OCI-LY1 (cell line): Measurements from ENCODE around the gene MAP9.

Experiments used
- H2AFZ ChIP-seq: fragments of 200-600 bp; sonication (generic), shearing (Covaris generic); 2 replicates; pipeline ENCODE4 v1.6.0; 2014; ENCODE audit warnings: antibody characterized with exemption, mild to moderate bottlenecking, low read length
- H3F3A ChIP-seq: fragments of 200-600 bp; sonication (generic), shearing (Covaris generic); 2 replicates; pipeline ENCODE4 v1.6.0; 2014; ENCODE audit warnings: mild to moderate bottlenecking, antibody characterized with exemption, low read length, moderate library complexity; ENCODE audit not compliant: insufficient read depth
- H3K27ac ChIP-seq: fragments of 200-600 bp; sonication (generic); 2 replicates; pipeline ENCODE4 v1.5.1; 2014; ENCODE audit warnings: low read length, mixed run types, mild to moderate bottlenecking, low read depth; ENCODE audit not compliant: poor library complexity, severe bottlenecking
- H3K27me3 ChIP-seq: fragments of 200-600 bp; sonication (generic); 2 replicates; pipeline ENCODE4 v1.6.0; 2014; ENCODE audit warnings: antibody characterized with exemption, mild to moderate bottlenecking, low read length, moderate library complexity; ENCODE audit not compliant: insufficient read depth
- H3K36me3 ChIP-seq: fragments of 200-600 bp; sonication (generic); 2 replicates; pipeline ENCODE4 v1.6.1; 2014; ENCODE audit warnings: mild to moderate bottlenecking, antibody characterized with exemption, low read length, moderate library complexity, mixed read lengths; ENCODE audit not compliant: insufficient read depth
- H3K4me1 ChIP-seq: fragments of 200-600 bp; sonication (generic); 2 replicates; pipeline ENCODE4 v1.5.1; 2014; ENCODE audit warnings: mild to moderate bottlenecking, low read length, moderate library complexity; ENCODE audit not compliant: insufficient read depth, severe bottlenecking
- H3K4me2 ChIP-seq: fragments of 200-600 bp; sonication (generic), shearing (Covaris generic); 2 replicates; pipeline ENCODE4 v1.6.1; 2014; ENCODE audit warnings: low read length
- H3K4me3 ChIP-seq: fragments of 200-600 bp; sonication (generic); 2 replicates; pipeline ENCODE4 v1.5.1; 2014; ENCODE audit warnings: low read length, low read depth, mild to moderate bottlenecking, mixed read lengths; ENCODE audit not compliant: poor library complexity, severe bottlenecking
- H3K79me2 ChIP-seq: fragments of 200-600 bp; shearing (Covaris generic); 2 replicates; pipeline ENCODE4 v1.6.1; 2016; ENCODE audit warnings: mixed run types, low read length, mixed read lengths; ENCODE audit not compliant: insufficient read depth
- H3K9ac ChIP-seq: fragments of 200-600 bp; sonication (generic), shearing (Covaris generic); 2 replicates; pipeline ENCODE4 v1.6.1; 2014; ENCODE audit warnings: mild to moderate bottlenecking, low read length, mixed read lengths
- H3K9me2 ChIP-seq: fragments of 200-600 bp; sonication (generic), shearing (Covaris generic); 2 replicates; pipeline ENCODE4 v1.6.1; 2014; ENCODE audit warnings: low read depth, mild to moderate bottlenecking, low read length, mixed read lengths
- H3K9me3 ChIP-seq: fragments of 200-600 bp; shearing (Covaris generic); 2 replicates; pipeline ENCODE4 v1.6.1; 2014; ENCODE audit warnings: low read length, mixed read lengths
- H4K20me1 ChIP-seq: fragments of 200-600 bp; sonication (generic), shearing (Covaris generic); 2 replicates; pipeline ENCODE4 v1.6.0; 2016; ENCODE audit warnings: mild to moderate bottlenecking, low read length; ENCODE audit not compliant: insufficient read depth
- CTCF ChIP-seq: fragments of 200-600 bp; sonication (generic), shearing (Covaris generic); IDR thresholded peaks from 2 replicates; pipeline ENCODE4 v1.5.1; 2017; ENCODE audit warnings: mild to moderate bottlenecking, antibody characterized with exemption, low read length, moderate library complexity, mixed read lengths
- EZH2 ChIP-seq: fragments of 200-600 bp; sonication (generic), shearing (Covaris generic); IDR thresholded peaks from 2 replicates; pipeline ENCODE4 v1.8.0; 2017; ENCODE audit warnings: borderline replicate concordance, mixed run types, mild to moderate bottlenecking, antibody characterized with exemption, low read length, moderate library complexity, mixed read lengths

Gene MAP9

GRCh38 chr4:155399974-155400697, 23.4 kb upstream of the MAP9 start:
- Histone ChIP-seq H3F3A (no peaks in the 10 kb centered on the region), H3K9ac (no peak overlapping the region), H3K9me2 (no peaks in the 10 kb centered on the region; the same call in 1 of the 2 replicates), H3K36me3 (no peaks in the 10 kb centered on the region), H4K20me1 (no peaks in the 10 kb centered on the region), H3K27ac (no peak overlapping the region), H3K79me2 (no peaks in the 10 kb centered on the region), H3K27me3 (no peaks in the 10 kb centered on the region), H3K9me3 (no peaks in the 10 kb centered on the region), H3K4me3 (no peak overlapping the region), H3K4me1 (no peaks in the 10 kb centered on the region), H2AFZ (no peak overlapping the region), H3K4me2 (no peak overlapping the region)
- TF ChIP-seq CTCF (no peak), EZH2 (no peak)

- Histone ChIP-seq H3K4me3 (no peak overlapping the region), H3K27ac (no peak overlapping the region)
These were observed 15.9 kb upstream of the MAP9 start for GRCh38 chr4:155392481-155393184.

GRCh38 chr4:155391932-155392331, 15.2 kb upstream of the MAP9 start:
- H4K20me1 ChIP-seq, result no peaks in the 10 kb centered on the region
- no peak overlapping the region for H2AFZ ChIP-seq
- no peak overlapping the region for H3K4me3 ChIP-seq
- H3K4me2 ChIP-seq, result no peak overlapping the region
- no peaks in the 10 kb centered on the region for H3K9me3 ChIP-seq
- no peaks in the 10 kb centered on the region for H3K79me2 ChIP-seq
- no peaks in the 10 kb centered on the region for H3K36me3 ChIP-seq
- H3K9me2 ChIP-seq, result no peaks in the 10 kb centered on the region
- no peak overlapping the region for H3K9ac ChIP-seq
- TF ChIP-seq CTCF, result no peak
- no peak for TF ChIP-seq EZH2
- no peaks in the 10 kb centered on the region for H3K27me3 ChIP-seq
- no peaks in the 10 kb centered on the region for H3F3A ChIP-seq
- no peaks in the 10 kb centered on the region for H3K4me1 ChIP-seq
- H3K27ac ChIP-seq, result no peak overlapping the region

More at GRCh38 chr4:155392481-155393184, 15.9 kb upstream of the MAP9 start:
- H2AFZ ChIP-seq, result no peak overlapping the region
- no peaks in the 10 kb centered on the region for H4K20me1 ChIP-seq
- no peak overlapping the region for H3K4me2 ChIP-seq
- H3K9me3 ChIP-seq, result no peaks in the 10 kb centered on the region
- no peak for TF ChIP-seq CTCF
- TF ChIP-seq EZH2, result no peak
- no peaks in the 10 kb centered on the region for H3K36me3 ChIP-seq
- H3K27me3 ChIP-seq, result no peaks in the 10 kb centered on the region
- H3K9ac ChIP-seq, result no peak overlapping the region
- H3K4me1 ChIP-seq, result no peaks in the 10 kb centered on the region
- no peaks in the 10 kb centered on the region for H3F3A ChIP-seq
- no peaks in the 10 kb centered on the region for H3K79me2 ChIP-seq
- no peaks in the 10 kb centered on the region for H3K9me2 ChIP-seq
